DLD1 (cell line): Measurements from ENCODE around the gene CHRNA9.

ENCODE experiments used
- in situ Hi-C: cut with HindIII; loops from 2 replicates; pipeline ENCODE4 v1.10.0; 2017; ENCODE audit warnings: low sequenced_read_pairs

CHRNA9 gene

GRCh38 chr4:40308528-40309122, 26.5 kb upstream of the CHRNA9 start:
- in situ Hi-C loops, result no loop called here

- in situ Hi-C loops, result no loop called here
Observed at GRCh38 chr4:40309250-40309774, 25.8 kb upstream of the CHRNA9 start.

- in situ Hi-C loops, result no loop called here
Observed at GRCh38 chr4:40310225-40310624, 24.9 kb upstream of the CHRNA9 start.

GRCh38 chr4:40311811-40312346, 23.3 kb upstream of the CHRNA9 start:
- in situ Hi-C loops, result no loop called here

GRCh38 chr4:40314951-40315350, 20.2 kb upstream of the CHRNA9 start:
- in situ Hi-C loops, result no loop called here

- in situ Hi-C loops, result no loop called here
Observed at GRCh38 chr4:40316333-40316781, 18.8 kb upstream of the CHRNA9 start.

GRCh38 chr4:40316782-40317635, 18.1 kb upstream of the CHRNA9 start:
- in situ Hi-C loops, result no loop called here

- in situ Hi-C loops, result no loop called here
Observed at GRCh38 chr4:40317916-40318658, 17.0 kb upstream of the CHRNA9 start.

- in situ Hi-C loops, result no loop called here
Observed at GRCh38 chr4:40321574-40322275, 13.4 kb upstream of the CHRNA9 start.

- in situ Hi-C loops, result no loop called here
Observed at GRCh38 chr4:40322811-40323210, 12.3 kb upstream of the CHRNA9 start.

- in situ Hi-C loops, result no loop called here
Observed at GRCh38 chr4:40323866-40324265, 11.3 kb upstream of the CHRNA9 start.

- in situ Hi-C loops, result no loop called here
Observed at GRCh38 chr4:40325406-40326019, 9.6 kb upstream of the CHRNA9 start.

GRCh38 chr4:40327340-40327739, 7.8 kb upstream of the CHRNA9 start:
- in situ Hi-C loops, result no loop called here

- in situ Hi-C loops, result no loop called here
Observed at GRCh38 chr4:40328383-40328782, 6.8 kb upstream of the CHRNA9 start.

- in situ Hi-C loops, result no loop called here
Observed at GRCh38 chr4:40329805-40330204, 5.3 kb upstream of the CHRNA9 start.

- in situ Hi-C loops, result no loop called here
Observed at GRCh38 chr4:40330536-40330935, 4.6 kb upstream of the CHRNA9 start.

GRCh38 chr4:40331101-40331745, 3.9 kb upstream of the CHRNA9 start:
- in situ Hi-C loops, result no loop called here

GRCh38 chr4:40331961-40332360, 3.2 kb upstream of the CHRNA9 start:
- in situ Hi-C loops, result no loop called here

GRCh38 chr4:40333921-40334352, 1.2 kb upstream of the CHRNA9 start:
- in situ Hi-C loops, result no loop called here

- in situ Hi-C loops, result no loop called here
Observed at GRCh38 chr4:40335525-40335894, 377 bp downstream of the CHRNA9 start.
